OCI-LY1 (cell line): ENCODE data around the gene IGF2BP2.

Experiments
- EZH2 ChIP-seq: fragments of 200-600 bp; sonication (generic), shearing (Covaris generic); IDR thresholded peaks from 2 replicates; pipeline ENCODE4 v1.8.0; 2017; ENCODE audit warnings: borderline replicate concordance, mixed run types, mild to moderate bottlenecking, antibody characterized with exemption, low read length, moderate library complexity, mixed read lengths
- TF ChIP-seq, protein P1 (sequence below): fragments of 200-600 bp; sonication (generic), shearing (Covaris generic); IDR thresholded peaks from 2 replicates; pipeline ENCODE4 v1.5.1; 2017; ENCODE audit warnings: mild to moderate bottlenecking, antibody characterized with exemption, low read length, moderate library complexity, mixed read lengths

- TF ChIP-seq, protein P1, sequence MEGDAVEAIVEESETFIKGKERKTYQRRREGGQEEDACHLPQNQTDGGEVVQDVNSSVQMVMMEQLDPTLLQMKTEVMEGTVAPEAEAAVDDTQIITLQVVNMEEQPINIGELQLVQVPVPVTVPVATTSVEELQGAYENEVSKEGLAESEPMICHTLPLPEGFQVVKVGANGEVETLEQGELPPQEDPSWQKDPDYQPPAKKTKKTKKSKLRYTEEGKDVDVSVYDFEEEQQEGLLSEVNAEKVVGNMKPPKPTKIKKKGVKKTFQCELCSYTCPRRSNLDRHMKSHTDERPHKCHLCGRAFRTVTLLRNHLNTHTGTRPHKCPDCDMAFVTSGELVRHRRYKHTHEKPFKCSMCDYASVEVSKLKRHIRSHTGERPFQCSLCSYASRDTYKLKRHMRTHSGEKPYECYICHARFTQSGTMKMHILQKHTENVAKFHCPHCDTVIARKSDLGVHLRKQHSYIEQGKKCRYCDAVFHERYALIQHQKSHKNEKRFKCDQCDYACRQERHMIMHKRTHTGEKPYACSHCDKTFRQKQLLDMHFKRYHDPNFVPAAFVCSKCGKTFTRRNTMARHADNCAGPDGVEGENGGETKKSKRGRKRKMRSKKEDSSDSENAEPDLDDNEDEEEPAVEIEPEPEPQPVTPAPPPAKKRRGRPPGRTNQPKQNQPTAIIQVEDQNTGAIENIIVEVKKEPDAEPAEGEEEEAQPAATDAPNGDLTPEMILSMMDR = no peak
- no peak for TF ChIP-seq EZH2
Observed at GRCh38 chr3:185654758-185655145, 170.1 kb downstream of the IGF2BP2 start.
